Breast epithelium (tissue), 3 donors: ENCODE results near the gene TEPSIN.

Experiments used
- CTCF ChIP-seq, 3 donors: fragments of 450-650 bp; IDR thresholded peaks; one replicate each; pipeline ENCODE4 v1.5.1; 2016 to 2017; ENCODE audit warnings: antibody characterized with exemption in 3 of 3, mild to moderate bottlenecking in 3 of 3, moderate library complexity in 3 of 3
- POLR2AphosphoS5 ChIP-seq, 3 donors: sonication (generic); formaldehyde crosslinking; IDR thresholded peaks; one replicate each; pipeline ENCODE4 v1.6.1; 2017; ENCODE audit warnings: antibody characterized with exemption in 3 of 3

- TF ChIP-seq CTCF (IDR thresholded peaks at IDR 0.05), result no peak
- TF ChIP-seq POLR2AphosphoS5 (IDR thresholded peaks at IDR 0.05), result no peak
These were observed 1.9 kb upstream of the TEPSIN start for GRCh38 chr17:81240761-81241160.
